HG03432 (cell line): ENCODE measurements around the gene ASTN1.
A peak's percentile ranks its signal among the peaks of the same experiment; 100 is the strongest.

Experiments
- ATAC-seq: cut with Tn5 transposase; IDR thresholded peaks from one replicate; pipeline ENCODE4 v1.9.1; 2021; ENCODE audit warnings: mild to moderate bottlenecking, moderate library complexity; ENCODE audit not compliant: unreplicated experiment

Gene ASTN1

GRCh38 chr1:176938375-176938774 is 226.1 kb downstream of the ASTN1 start:
- peak; percentile 58 for ATAC-seq

GRCh38 chr1:176934370-176934769 is 230.1 kb downstream of the ASTN1 start:
- ATAC-seq: no peak

- no peak for ATAC-seq
Observed at GRCh38 chr1:176932114-176933104, 232.1 kb downstream of the ASTN1 start.

GRCh38 chr1:176931526-176931925 is 233.0 kb downstream of the ASTN1 start:
- no peak for ATAC-seq

GRCh38 chr1:176926330-176927086 is 238.0 kb downstream of the ASTN1 start:
- no peak for ATAC-seq

GRCh38 chr1:176925223-176925622 is 239.3 kb downstream of the ASTN1 start:
- ATAC-seq: no peak

GRCh38 chr1:176923283-176923682 is 241.2 kb downstream of the ASTN1 start:
- no peak for ATAC-seq

- peak; percentile 63 for ATAC-seq
Observed at GRCh38 chr1:176919386-176920378, 244.8 kb downstream of the ASTN1 start.

- no peak for ATAC-seq
Observed at GRCh38 chr1:176905648-176906047, 258.9 kb downstream of the ASTN1 start.

GRCh38 chr1:176904057-176904751 is 260.3 kb downstream of the ASTN1 start:
- ATAC-seq: no peak

- ATAC-seq: no peak
Observed at GRCh38 chr1:176903474-176903873, 261.0 kb downstream of the ASTN1 start.

GRCh38 chr1:176899321-176899720 is 265.2 kb downstream of the ASTN1 start:
- ATAC-seq: no peak

- ATAC-seq: peak; percentile 75
Observed at GRCh38 chr1:176897350-176898236, 266.9 kb downstream of the ASTN1 start.

- ATAC-seq: no peak
Observed at GRCh38 chr1:176896216-176896615, 268.3 kb downstream of the ASTN1 start.

GRCh38 chr1:176894450-176894849 is 270.1 kb downstream of the ASTN1 start:
- no peak for ATAC-seq

GRCh38 chr1:176893625-176894352 is 270.7 kb downstream of the ASTN1 start:
- no peak for ATAC-seq

GRCh38 chr1:176888471-176889032 is 276.0 kb downstream of the ASTN1 start:
- ATAC-seq: no peak

GRCh38 chr1:176885751-176886150 is 278.8 kb downstream of the ASTN1 start:
- no peak for ATAC-seq
